GM19328 (cell line): ENCODE data around the gene ATP10B.

ENCODE experiments used
- ATAC-seq: cut with Tn5 transposase; IDR thresholded peaks from one replicate; pipeline ENCODE4 v1.9.1; 2021; ENCODE audit warnings: mild to moderate bottlenecking, moderate library complexity; ENCODE audit not compliant: unreplicated experiment

Gene ATP10B

GRCh38 chr5:160565376-160565775, 286.6 kb downstream of the ATP10B start:
- ATAC-seq = no peak

- ATAC-seq = no peak
Observed at GRCh38 chr5:160556846-160557245, 295.2 kb downstream of the ATP10B start.

GRCh38 chr5:160555971-160556631, 295.9 kb downstream of the ATP10B start:
- no peak for ATAC-seq

GRCh38 chr5:160555581-160555970, 296.4 kb downstream of the ATP10B start:
- ATAC-seq = no peak

- ATAC-seq = no peak
Observed at GRCh38 chr5:160550075-160550474, 301.9 kb downstream of the ATP10B start.

- ATAC-seq = no peak
Observed at GRCh38 chr5:160548949-160549645, 302.9 kb downstream of the ATP10B start.

- ATAC-seq = no peak
Observed at GRCh38 chr5:160547872-160548271, 304.1 kb downstream of the ATP10B start.

- no peak for ATAC-seq
Observed at GRCh38 chr5:160547061-160547460, 304.9 kb downstream of the ATP10B start.

- ATAC-seq = no peak
Observed at GRCh38 chr5:160545832-160546231, 306.2 kb downstream of the ATP10B start.

GRCh38 chr5:160543395-160543794, 308.6 kb downstream of the ATP10B start:
- ATAC-seq = no peak

GRCh38 chr5:160542840-160543239, 309.2 kb downstream of the ATP10B start:
- no peak for ATAC-seq

- ATAC-seq = no peak
Observed at GRCh38 chr5:160542281-160542680, 309.7 kb downstream of the ATP10B start.

- ATAC-seq = no peak
Observed at GRCh38 chr5:160539431-160539830, 312.6 kb downstream of the ATP10B start.

GRCh38 chr5:160537940-160538339, 314.1 kb downstream of the ATP10B start:
- no peak for ATAC-seq

GRCh38 chr5:160537116-160537515, 314.9 kb downstream of the ATP10B start:
- ATAC-seq = no peak

GRCh38 chr5:160534914-160535313, 317.1 kb downstream of the ATP10B start:
- ATAC-seq = no peak

GRCh38 chr5:160534125-160534524, 317.9 kb downstream of the ATP10B start:
- no peak for ATAC-seq

- ATAC-seq = no peak
Observed at GRCh38 chr5:160525471-160526261, 326.3 kb downstream of the ATP10B start.

- no peak for ATAC-seq
Observed at GRCh38 chr5:160524827-160525226, 327.2 kb downstream of the ATP10B start.

- ATAC-seq = no peak
Observed at GRCh38 chr5:160523502-160524163, 328.4 kb downstream of the ATP10B start.

- no peak for ATAC-seq
Observed at GRCh38 chr5:160521392-160521663, 330.7 kb downstream of the ATP10B start.
